HG03159 (cell line): ENCODE measurements around the gene SPACA1.
"Not testable (repeated sequence)": the region's sequence is repeated elsewhere in the genome, so short reads cannot be mapped to it uniquely, and the experiment has no call there.

Experiments used
- ATAC-seq: cut with Tn5 transposase; IDR thresholded peaks from one replicate; pipeline ENCODE4 v1.9.1; 2021; ENCODE audit warnings: mild to moderate bottlenecking, moderate library complexity; ENCODE audit not compliant: unreplicated experiment

The SPACA1 gene

GRCh38 chr6:88047510-88048150, at the start of gene SPACA1:
Gene SPACA1, plus strand, starts transcription at chr6:88047841. Its CDS starts 65 bp downstream, at chr6:88047906.
- no peak for ATAC-seq

GRCh38 chr6:88000713-88001112, 46.9 kb upstream of the SPACA1 start:
- ATAC-seq, result no peak

- not testable (repeated sequence) for ATAC-seq
Measured at GRCh38 chr6:88001279-88001678, 46.4 kb upstream of the SPACA1 start.

- ATAC-seq, result no peak
Measured at GRCh38 chr6:88004707-88005106, 42.9 kb upstream of the SPACA1 start.

- ATAC-seq, result no peak
Measured at GRCh38 chr6:88006557-88006956, 41.1 kb upstream of the SPACA1 start.

- no peak for ATAC-seq
Measured at GRCh38 chr6:88008411-88008810, 39.2 kb upstream of the SPACA1 start.

- no peak for ATAC-seq
Measured at GRCh38 chr6:88008831-88009231, 38.8 kb upstream of the SPACA1 start.

- peak; percentile 84 for ATAC-seq
Measured at GRCh38 chr6:88013015-88013414, 34.6 kb upstream of the SPACA1 start.

- no peak for ATAC-seq
Measured at GRCh38 chr6:88013554-88013953, 34.1 kb upstream of the SPACA1 start.

- no peak for ATAC-seq
Measured at GRCh38 chr6:88020439-88020838, 27.2 kb upstream of the SPACA1 start.

- ATAC-seq, result no peak
Measured at GRCh38 chr6:88024696-88025095, 22.9 kb upstream of the SPACA1 start.

- no peak for ATAC-seq
Measured at GRCh38 chr6:88031550-88031949, 16.1 kb upstream of the SPACA1 start.

GRCh38 chr6:88044530-88044929, 3.1 kb upstream of the SPACA1 start:
- no peak for ATAC-seq

GRCh38 chr6:88045521-88046136, 2.0 kb upstream of the SPACA1 start:
- no peak for ATAC-seq

GRCh38 chr6:88048578-88048977, 937 bp downstream of the SPACA1 start:
- ATAC-seq, result no peak

- ATAC-seq, result no peak
Measured at GRCh38 chr6:88050140-88050818, 2.6 kb downstream of the SPACA1 start.

- no peak for ATAC-seq
Measured at GRCh38 chr6:88059191-88059590, 11.6 kb downstream of the SPACA1 start.

GRCh38 chr6:88062376-88062775, 14.7 kb downstream of the SPACA1 start:
- ATAC-seq, result no peak

GRCh38 chr6:88072462-88072861, 24.8 kb downstream of the SPACA1 start:
- ATAC-seq, result no peak

GRCh38 chr6:88074791-88075190, 27.1 kb downstream of the SPACA1 start:
- no peak for ATAC-seq

GRCh38 chr6:88077305-88077704, 29.7 kb downstream of the SPACA1 start:
- no peak for ATAC-seq

- no peak for ATAC-seq
Measured at GRCh38 chr6:88086792-88087191, 39.2 kb downstream of the SPACA1 start.
